Right renal cortex interstitium (tissue), 3 donors: ENCODE data around the gene VPS51. TPM values are rescaled to one million over a fixed set of nuclear protein-coding genes. Genes with fewer than 3 reads are reported as not detected.

Experiments
- DNase-seq, 3 donors: peaks; one replicate each; pipeline ENCODE4 v3.0.0-alpha.2; 2013; ENCODE audit warnings: low read depth in 3 of 3, low spot score in 2 of 3
- polyA plus RNA-seq, 3 donors: library from polyadenylated mRNA; unstranded; fragments of 120-200 nt; gene quantifications; one replicate each; pipeline ENCODE4 v1.2.1, GENCODE V29; 2013; ENCODE audit not compliant: insufficient read length in 3 of 3

The VPS51 gene
- polyA plus RNA-seq: 100 to 1,000 TPM in 2 of 3 donors, 10 to 100 TPM in 1; 96.9 to 104 (median 101) TPM

DNA sequence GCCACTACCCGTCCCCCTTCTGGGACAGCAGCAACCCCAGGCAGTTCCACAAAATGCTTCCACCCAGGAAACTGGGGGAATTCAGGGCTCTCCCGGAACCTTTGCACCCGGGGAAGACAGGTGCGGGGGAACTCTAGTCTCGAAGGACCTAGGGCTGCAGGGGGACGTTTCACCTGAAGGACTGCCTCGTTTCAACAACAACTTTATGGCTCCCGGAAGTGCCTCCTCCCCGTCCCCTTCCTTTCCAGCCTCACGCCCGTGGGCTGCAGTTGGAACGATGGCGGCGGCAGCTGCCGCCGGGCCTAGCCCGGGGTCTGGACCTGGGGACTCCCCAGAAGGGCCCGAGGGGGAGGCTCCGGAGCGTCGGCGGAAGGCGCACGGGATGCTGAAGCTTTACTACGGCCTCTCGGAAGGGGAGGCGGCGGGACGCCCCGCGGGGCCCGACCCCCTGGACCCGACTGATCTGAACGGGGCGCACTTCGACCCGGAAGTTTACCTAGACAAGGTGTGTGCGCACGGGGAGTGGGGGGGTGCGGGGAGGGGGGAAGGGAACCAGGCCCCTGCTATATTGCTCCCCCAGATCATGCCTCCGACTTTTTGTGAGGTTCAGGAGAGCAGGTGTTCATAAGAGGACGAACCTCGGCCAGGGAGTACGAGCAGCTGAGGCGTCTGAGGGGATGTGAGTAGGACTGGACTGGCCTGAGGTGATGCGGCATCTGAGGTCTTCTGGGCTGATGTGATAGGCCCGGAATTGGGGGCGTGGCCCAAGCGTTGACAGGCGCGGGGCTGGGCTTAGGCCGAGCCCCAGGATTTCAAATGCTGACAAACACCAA, at the start of gene VPS51:
Gene VPS51 (plus strand): TSS at position 241 of the 833 bp plus-strand sequence. CDS start 37 bp downstream, at position 278.
- DNase-seq: peak; percentile 84

DNA sequence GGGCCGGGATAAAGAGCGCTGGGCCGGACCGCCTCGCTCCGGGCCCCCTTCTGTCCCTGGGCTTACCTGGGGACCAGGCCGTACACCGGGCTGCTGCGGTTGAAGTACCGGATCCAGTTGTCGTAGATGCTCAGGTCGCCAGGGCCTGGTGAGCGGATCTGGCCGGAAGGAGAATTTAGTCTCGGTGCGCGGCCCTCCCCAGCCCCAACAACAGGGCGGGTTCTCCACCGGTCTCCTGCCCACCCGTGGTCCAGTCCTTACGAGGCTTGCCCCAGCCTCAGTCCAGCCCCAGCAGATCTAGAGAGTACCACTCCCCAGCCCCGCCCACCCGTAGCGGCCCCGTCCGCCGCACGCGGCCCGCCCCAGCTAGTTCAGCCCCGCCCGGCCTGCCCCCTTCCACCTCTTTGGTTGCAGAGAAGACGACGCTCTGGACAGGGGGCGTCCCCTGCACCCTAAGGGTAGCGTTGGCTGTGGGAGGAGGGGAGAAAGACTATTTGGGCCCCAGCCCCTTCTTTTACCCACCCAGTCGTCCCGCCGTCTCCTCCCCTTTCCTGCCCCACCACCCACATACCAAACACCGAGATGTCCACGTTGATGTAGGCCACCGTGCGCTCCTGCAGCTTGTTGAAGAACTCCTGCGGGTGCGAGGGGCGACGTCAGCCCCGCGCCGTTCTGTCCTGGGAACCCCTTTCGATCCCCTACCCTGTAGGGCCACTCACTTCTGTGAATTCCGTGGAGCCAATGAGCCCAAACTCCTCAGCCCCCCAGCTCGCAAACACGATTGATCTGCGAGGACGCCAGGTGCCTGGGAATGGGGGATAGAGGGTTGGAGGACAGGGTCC, 48.2 kb upstream of the VPS51 start:
- no peak for DNase-seq

DNA sequence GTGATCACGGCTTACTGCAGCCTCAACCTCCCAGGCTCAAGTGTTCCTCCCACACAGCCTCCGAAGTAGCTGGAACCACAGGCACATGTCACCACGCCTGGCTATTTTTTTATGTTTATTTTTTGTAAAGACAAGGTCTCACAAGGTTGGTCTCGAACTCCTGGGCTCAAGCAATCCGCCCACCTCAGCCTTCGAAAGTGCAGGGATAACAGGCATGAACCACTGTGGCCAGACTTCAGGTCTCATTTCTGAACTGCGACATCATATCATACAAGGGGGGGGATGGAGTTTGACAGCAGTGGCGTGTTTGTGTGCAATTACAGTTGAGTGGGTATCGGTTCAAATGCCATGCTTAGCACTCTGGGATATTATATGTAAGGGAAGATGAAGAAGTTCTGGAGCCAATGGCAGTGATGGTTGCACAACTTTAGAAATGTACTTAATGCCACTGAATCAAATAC, 44.6 kb upstream of the VPS51 start:
- no peak for DNase-seq

DNA sequence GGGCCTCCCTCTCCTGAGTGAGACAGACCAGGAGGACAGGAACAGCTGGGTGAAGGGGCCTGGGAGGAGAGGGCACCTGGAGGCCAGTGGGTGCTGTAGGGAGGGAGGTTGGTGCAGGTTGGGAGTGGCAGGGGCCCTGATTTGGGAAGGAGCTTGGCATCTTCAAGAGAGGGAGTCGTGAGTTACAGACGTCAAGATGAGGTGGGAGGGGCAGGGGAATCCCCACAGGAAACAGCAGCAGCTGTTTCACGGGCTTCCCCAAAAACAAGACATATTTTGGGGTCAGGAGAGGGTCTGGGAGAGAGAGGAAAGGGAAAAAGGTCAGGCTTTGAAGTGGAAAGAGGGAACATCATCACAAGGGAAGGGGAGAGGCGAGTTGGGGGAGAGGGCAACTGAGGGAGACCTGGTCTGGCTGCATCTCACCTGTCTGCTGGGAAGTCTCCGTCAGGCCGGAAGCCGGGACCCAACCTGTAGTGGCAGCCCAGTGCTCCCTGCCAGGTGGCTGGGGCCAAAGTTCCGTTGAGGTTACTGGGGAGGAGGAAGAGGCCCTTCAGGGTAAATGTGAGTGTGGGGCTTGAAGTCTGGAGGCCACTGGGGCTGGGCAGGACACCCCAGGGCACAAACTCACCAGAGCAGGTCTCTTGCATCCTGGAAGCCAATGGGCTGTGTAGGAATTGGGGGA, 42.0 kb upstream of the VPS51 start:
- no peak for DNase-seq

DNA sequence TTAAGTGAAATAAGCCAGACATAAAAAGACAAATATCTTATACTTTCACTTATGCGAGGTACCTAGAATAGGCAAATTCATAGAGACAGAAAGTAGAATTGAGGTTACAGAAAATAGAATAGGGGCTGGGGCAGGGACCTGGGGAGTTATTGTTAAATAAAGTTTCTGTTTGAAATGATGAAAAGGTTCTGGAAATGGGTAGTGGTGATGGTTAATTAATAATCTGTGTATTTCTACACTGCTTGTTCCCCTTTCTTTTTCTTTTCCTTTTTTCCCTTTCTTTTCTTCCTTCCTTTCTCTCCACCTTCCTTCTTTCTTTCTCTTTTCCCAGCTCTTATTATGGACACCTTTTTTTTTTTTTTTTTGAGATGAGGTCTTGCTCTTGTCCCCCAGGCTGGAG, 40.5 kb upstream of the VPS51 start:
- no peak for DNase-seq

DNA sequence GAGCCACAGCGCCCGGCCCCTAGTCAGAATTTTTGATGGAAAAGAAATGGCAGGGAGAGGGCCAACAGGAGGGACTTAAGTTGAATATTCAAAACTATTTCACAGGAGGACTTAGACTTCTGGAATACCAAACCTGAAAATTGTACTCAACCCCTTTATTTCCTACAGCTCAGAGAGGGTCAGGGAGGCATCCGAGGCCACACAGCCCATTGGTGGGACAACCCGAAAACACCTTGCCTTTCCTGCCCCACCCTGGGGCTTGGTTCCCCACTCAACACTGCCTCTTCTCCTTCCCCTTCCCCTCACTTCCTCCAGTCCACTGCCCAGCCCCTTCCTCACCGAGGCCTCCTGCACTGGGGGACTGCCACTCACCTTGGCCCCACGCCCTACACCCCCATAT, 39.0 kb upstream of the VPS51 start:
- DNase-seq: no peak

DNA sequence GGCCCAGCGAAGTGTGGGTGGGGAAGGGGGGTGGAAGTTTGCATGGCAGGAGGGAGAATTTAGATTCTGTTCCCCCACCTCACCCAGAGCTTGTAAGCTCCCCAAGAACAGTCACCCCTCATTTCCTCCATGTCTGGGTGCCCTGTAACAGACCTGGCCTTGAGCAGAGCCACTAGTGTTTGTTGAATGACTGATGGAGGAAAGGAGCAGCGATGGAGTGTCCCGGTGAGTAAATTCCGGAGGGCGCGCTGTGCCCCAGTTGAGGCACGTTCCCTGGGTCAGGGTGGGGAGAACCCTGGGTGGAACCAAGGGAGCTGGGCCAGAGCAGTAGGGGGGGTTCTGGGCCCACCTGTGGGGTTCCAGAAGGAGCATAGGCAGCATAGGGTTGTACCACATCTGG, 38.5 kb upstream of the VPS51 start:
- DNase-seq: no peak

DNA sequence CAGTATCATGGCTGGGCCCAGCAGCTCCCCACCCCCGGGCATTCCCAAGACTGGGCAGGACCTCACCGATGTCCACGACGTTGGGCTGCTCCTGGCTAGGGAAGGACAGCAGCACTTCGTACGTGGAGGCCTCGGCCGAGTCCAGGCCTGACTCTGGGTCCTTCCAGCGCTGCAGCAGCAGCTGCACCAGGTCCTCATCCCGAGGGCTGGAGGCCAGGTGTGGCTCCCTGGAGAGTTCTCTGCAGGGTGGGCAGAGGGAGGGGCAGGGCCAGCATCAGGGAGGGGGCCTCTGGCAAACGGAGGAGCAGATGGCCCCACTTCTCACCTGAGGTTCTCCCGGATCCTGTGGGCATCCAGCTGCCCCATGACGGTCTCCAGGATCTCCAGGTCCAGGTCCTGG, 38.0 kb upstream of the VPS51 start:
- no peak for DNase-seq

DNA sequence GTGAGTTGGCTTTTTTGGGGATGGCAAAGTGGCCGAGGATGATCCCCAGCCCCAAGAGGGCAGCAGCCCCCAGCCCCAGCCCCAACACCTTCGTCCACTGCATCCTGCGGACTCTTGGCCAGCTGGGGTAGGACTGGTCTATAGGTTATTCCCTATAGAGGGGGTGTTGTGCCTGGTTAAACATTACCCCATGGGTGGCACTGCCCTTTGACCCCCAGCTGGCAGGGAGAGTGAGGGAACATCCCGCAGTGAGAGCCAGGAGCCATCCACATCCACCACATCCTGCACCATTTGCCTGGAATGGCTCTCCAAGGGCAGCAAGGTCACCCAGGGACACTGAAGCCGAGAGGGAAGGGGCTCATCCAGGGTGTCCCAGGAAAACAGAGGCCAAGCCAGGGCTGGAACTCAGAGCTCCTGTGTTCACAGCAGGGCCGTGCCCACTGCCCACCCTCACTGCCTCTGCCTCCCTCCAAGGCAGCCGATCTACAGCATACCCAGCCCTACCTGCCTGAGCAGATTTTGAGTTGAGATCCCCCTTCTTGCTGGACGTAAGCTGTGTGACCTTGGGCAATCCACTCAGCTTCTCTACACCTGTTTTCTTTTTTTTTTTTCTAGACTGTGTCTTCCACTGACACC, 37.5 kb upstream of the VPS51 start, which contains the start of gene NAALADL1:
Gene NAALADL1 (minus strand): TSS at position 135 of the 636 bp plus-strand sequence. CDS start 32 bp downstream, at position 103.
- DNase-seq: no peak

DNA sequence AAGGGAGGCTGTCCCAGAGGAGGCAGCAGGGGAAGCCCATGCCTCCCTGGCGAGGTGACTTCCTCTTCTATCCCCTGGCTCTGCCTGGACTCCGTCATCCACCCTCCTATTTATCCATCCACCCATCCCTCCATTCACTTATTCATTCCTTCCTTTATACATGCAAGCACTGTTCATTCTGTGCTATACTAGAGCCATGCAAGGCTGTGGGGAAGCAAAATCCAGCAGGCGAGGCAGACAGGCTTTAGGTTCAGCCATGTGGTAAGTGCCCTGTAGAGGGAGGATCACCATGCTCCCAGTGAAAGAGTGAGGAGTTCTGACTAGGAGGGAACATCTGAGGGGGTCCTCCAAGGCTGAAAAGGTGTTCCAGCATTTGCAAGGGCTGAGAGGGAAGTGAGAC, 36.5 kb upstream of the VPS51 start:
- no peak for DNase-seq

DNA sequence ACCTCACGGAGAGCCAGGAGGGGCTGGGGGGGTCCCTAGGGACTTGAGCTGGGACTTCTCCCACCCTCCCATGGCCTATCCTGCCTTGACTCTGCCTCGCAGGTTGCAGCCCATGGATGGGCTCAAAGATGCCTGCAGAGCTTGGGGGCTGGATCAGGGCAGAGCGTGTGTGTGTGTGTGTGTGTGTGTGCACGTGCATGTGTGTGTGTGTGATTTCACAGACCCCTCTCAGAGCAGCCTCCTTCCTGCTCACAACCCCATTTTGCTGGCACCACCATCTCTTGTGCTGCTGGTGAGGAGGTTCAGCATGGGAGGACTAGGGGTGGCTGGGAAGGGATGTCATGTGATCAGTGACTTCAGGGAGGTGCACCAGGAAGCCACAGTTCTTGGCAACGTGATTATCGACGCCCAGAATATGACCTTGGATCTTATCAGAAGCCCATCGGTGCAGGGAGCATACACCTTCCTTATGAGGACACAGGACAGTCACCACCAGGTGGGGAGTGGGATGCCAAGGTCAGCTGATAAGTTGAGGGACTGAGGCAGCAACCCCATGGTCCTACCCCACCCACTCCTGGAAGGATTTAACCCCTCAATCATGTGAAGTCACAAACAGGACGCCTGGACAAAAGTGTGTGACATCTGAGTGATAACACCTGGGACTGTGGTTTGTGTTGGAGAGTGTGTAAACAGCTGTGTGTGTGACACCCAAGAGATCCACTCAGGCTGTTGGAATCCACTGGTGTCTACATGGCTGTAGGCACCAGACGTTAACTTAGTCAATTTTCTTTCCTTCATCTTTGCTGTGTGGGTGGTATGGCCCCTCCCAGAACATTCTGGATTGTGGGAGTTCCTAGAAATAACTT, 35.8 kb upstream of the VPS51 start:
- no peak for DNase-seq

DNA sequence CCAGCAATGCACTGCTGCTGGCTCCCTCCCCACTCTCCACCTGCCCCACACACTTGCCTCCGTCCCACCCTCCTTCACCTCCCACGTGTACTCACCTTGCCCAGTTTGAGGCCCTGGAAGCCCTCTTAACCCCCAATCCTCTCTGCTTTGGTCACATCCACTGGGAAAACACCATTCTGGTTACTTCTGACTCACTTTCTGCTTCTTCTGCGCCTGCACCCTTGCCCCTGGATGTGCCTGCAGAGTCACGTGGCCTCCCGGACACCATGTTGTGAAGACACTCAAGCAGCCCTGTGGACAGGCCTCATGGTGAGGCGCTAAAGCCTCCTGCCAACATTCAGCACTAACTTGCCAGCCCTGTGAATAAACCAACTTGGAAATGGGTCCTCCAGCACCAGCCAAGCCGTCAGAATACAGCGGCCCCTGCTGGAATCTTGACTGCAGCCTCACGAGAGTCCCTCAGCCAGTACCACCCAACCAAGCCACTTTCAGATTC, 35.1 kb upstream of the VPS51 start:
- no peak for DNase-seq

DNA sequence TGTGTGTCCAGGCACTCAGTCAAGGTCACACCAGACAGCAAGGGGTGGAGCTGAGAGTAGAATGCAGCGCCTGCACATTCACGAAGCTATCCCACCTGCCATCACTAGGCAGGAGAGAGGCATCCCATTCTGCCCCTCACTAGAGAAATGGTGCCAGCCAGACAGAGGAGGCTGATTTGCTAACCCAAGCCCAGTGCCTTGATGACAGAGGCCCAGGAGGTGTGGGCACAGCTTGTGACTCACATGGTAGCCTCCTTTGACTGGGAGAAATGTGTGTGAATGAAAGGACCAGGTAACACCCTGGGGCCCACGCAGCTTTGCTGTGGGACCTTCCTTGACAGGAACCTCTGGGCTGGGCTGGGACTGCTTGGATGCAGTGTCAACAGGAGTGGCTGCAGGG, 32.5 kb upstream of the VPS51 start:
- no peak for DNase-seq

DNA sequence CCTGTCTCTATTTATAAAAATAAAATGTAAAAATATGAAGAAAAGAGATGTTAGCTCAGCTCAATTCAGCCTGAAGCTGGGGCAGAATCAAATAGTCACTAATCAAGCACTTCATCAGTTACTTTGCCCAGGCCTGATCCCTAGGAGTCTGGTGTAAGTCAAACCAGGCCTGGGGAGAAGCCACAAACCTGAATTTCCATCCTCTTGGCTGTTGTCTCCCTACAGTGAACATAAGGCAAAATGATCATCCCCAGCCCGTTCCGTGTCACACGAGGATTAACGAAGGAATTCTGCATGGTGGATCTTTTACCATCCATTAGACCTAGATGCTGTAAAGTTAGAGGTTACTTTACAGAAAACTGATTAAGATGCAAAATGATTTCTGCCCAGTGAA, 31.2 kb upstream of the VPS51 start:
- no peak for DNase-seq

DNA sequence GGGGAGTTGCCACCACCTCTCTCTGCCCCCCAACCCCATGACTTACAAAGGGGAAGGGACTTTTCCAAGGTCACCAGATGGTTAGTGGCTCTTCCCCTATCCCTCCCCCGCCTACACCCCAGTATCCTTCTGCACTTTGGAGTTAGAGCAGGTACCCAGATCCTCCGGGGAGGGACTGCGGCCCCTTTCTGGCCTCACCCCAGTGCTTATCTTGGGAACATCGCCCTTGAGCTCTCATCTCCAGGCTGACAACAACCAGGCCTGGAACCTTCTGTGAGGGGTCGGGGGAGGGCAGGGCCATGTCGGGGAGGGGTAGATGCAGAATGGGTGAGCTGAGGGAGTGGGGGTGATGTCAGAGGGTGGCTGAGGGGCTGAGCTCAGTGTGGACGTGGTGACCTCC, 30.2 kb upstream of the VPS51 start:
- DNase-seq: no peak

DNA sequence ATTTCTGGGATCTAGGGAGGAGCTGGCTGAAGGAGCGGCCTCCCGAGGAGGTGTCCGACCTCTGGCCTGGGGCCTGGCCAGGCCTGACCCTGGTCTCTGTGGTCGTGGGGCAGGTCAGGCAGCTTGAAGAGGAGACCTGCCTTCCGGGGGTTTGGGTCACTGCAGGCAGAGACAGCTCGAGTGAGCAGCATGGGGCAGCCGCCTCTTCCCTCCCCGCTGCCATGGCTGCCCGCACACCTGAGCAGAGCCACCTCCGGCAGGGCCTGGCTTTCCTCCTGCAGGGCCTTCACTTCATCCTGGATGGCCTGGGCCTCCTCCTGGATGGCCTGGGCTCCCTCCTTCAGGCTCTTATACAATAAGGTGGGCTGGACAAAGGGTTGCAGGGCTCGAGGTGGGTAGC, 29.7 kb upstream of the VPS51 start:
- DNase-seq: no peak

DNA sequence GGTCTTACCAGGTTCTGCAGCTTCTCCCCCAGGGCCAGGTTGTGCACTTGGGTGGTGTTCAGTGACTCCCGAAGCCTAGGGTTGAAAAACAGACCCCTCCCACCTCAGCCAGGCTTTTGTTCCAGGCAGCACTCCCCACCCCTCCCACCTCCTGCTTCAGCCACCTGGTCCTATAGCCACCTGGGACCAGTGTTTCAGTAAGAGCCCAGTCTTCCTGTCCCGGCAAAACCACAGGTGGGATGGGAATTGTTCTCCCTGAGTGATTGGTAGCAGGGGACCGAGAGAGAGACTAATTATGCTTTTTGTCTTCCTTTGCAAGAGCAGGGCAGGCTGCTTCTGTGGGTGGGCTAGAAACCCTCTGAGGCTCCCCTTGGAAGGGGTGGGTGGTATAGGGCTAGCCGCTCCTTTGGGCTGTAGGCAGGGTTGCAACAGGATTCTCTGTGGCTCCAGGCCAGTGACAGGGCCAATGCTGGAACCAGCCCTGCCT, 29.2 kb upstream of the VPS51 start:
- DNase-seq: no peak

DNA sequence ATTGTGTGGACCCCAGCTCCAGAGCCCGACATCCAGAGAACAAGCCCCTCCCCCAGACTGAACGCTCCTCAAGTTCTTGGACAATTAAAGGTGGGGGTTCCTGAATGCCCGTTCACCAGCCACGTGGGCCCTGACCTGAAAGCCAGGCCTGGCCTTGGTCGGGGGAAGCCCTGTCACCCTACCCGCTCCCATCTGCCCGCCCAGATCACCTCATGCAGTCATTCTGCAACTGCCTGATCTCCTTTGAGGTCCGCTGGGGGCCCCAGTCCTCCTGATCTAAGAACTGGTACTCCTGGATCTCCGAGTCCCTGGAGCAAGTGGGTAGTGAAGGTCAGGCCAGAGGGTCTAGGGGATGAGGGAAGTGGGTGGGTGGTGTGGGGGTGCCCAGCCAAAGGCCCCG, 28.6 kb upstream of the VPS51 start:
- DNase-seq: no peak

DNA sequence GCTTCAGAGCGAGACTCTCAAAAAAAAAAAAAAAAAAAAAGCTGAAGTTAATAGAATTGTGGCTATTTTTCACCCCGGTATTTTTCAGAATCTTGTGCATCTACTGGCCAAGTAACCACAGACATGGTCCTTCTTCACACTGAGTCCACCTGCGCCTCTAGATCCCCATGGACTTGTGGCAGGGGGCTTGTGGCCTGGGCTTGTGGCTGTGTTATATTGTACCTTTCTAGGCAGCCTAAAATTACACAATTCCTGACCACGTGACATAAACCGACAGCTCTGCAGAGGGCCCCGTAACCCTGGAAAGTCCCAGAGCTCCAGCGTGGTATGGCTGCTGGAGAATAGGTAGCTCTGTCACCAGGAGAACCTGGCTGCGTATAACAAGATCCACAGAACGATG, 26.8 kb upstream of the VPS51 start:
- no peak for DNase-seq
